K562 (cell line): Measurements from ENCODE around the gene SH3BP4. TPM values are rescaled to one million over a fixed set of nuclear protein-coding genes. Genes with fewer than 3 reads are reported as not detected.

Source experiments
- ATAC-seq: fragments of 200-7000 bp; cut with Tn5 transposase; 3 replicates; pipeline ENCODE4 v1.9.1; 2020; ENCODE audit warnings: moderate library complexity
- BruUV-seq: library from RNA; stranded (reverse); fragments of 400-500 nt; replicated peaks from 2 replicates; lab custom pipeline; 2021; lab: Mats Ljungman, UMichigan
- CTCF ChIA-PET: fragments of 300-600 bp; formaldehyde crosslinking; extraction: SDS; loops from one replicate; lab custom pipeline; 2021; ENCODE audit warnings: low intra/inter-chr PET ratio; lab: Yijun Ruan, JAX
- POLR2A ChIA-PET: fragments of 300-600, 350-650 bp; sonication (Branson Sonifier 250); formaldehyde crosslinking; extraction: SDS; loops from one replicate; lab custom pipeline; 2021; ENCODE audit warnings: antibody characterized with exemption, inconsistent platforms; lab: Yijun Ruan, JAX
- DNase-seq, 4 experiments: peaks; one replicate each; pipeline versions ENCODE4 v3.0.0 to v3.0.0-alpha.2; 2011 to 2018; ENCODE audit warnings: low spot score in 3 of 4, mixed read lengths in 3 of 4; ENCODE audit errors: extremely low read depth in 1 of 4
- FAIRE-seq: peaks from 2 replicates; lab custom pipeline; 2011; peaks lifted over from hg19 to GRCh38; lab: Jason Lieb, UNC
- H2AFZ ChIP-seq: 2 replicates; pipeline ENCODE4 v1.6.0; 2011; ENCODE audit warnings: low read depth, low read length, control low read depth, inconsistent platforms
- H3K27ac ChIP-seq: fragments of 200-600 bp; 3 replicates; pipeline ENCODE4 v1.8.0; 2011; ENCODE audit warnings: low read depth, mild to moderate bottlenecking, control low read depth, inconsistent platforms, low read length, moderate library complexity, mixed read lengths; ENCODE audit errors: extremely low read depth
- H3K27me3 ChIP-seq, 2 experiments: fragments of 300-600 bp in 1 of 2; 2 replicates in 1 of 2; 3 replicates in 1 of 2; pipeline versions ENCODE4 v1.6.0 to v1.8.0; 2011; ENCODE audit warnings: inconsistent platforms in 2 of 2, low read length in 2 of 2, mild to moderate bottlenecking in 1 of 2, mixed read lengths in 1 of 2, moderate library complexity in 1 of 2; ENCODE audit not compliant: control insufficient read depth in 2 of 2, insufficient read depth in 2 of 2
- H3K36me3 ChIP-seq: fragments of 300-600 bp; 3 replicates; pipeline ENCODE4 v1.8.0; 2011; ENCODE audit warnings: mild to moderate bottlenecking, low read length, inconsistent platforms; ENCODE audit not compliant: control insufficient read depth, insufficient read depth
- H3K4me1 ChIP-seq, 2 experiments: fragments of 200-600 bp in 1 of 2; replicated peaks in 1 of 2; 2 replicates in 1 of 2; 3 replicates in 1 of 2; pipeline versions ENCODE4 v1.5.1 to v1.8.0; 2011; ENCODE audit warnings: inconsistent platforms in 2 of 2, low read length in 2 of 2, mild to moderate bottlenecking in 1 of 2, mixed read lengths in 1 of 2, moderate library complexity in 1 of 2; ENCODE audit not compliant: control insufficient read depth in 2 of 2, insufficient read depth in 2 of 2
- H3K4me2 ChIP-seq: 2 replicates; pipeline ENCODE4 v1.6.1; 2011; ENCODE audit warnings: low read length, control low read depth, inconsistent platforms, mixed read lengths; ENCODE audit not compliant: insufficient read depth
- H3K4me3 ChIP-seq: fragments of 200-600 bp; sonication (generic), shearing (Covaris generic); 2 replicates; pipeline ENCODE4 v1.5.1; 2016; ENCODE audit warnings: control low read depth, inconsistent platforms
- H3K79me2 ChIP-seq: fragments of 200-600 bp; 3 replicates; pipeline ENCODE4 v1.8.0; 2011; ENCODE audit warnings: low read length, inconsistent platforms; ENCODE audit not compliant: control insufficient read depth, insufficient read depth
- H3K9ac ChIP-seq, 2 experiments: 2 replicates each; pipeline versions ENCODE4 v1.6.0 to v1.6.1; 2011; ENCODE audit warnings: low read depth in 2 of 2, low read length in 2 of 2, control low read depth in 1 of 2, inconsistent platforms in 1 of 2, mild to moderate bottlenecking in 1 of 2, mixed read lengths in 1 of 2; ENCODE audit not compliant: insufficient read depth in 1 of 2
- H3K9me1 ChIP-seq: one replicate; pipeline ENCODE4 v1.6.0; 2011; ENCODE audit warnings: inconsistent platforms, mild to moderate bottlenecking, low read length, moderate library complexity; ENCODE audit not compliant: control insufficient read depth, insufficient read depth
- H3K9me3 ChIP-seq: replicated peaks from 2 replicates; pipeline ENCODE4 v1.5.1; 2011; ENCODE audit warnings: low read depth, low read length, inconsistent platforms; ENCODE audit not compliant: control insufficient read depth, insufficient read depth
- H4K20me1 ChIP-seq: replicated peaks from 2 replicates; pipeline ENCODE4 v1.6.1; 2011; ENCODE audit warnings: low read length, inconsistent platforms, mixed read lengths; ENCODE audit not compliant: control insufficient read depth, insufficient read depth
- MYC ChIP-seq, 2 experiments: fragments of 250-450 bp in 1 of 2; sonication (Bioruptor Pico) in 1 of 2; IDR thresholded peaks; 2 replicates each; pipeline versions ENCODE4 v1.5.1 to v1.6.1; 2012 to 2021; ENCODE audit warnings: low read depth in 2 of 2, borderline replicate concordance in 1 of 2, improper control_type of control experiment in 1 of 2, low read length in 1 of 2, mild to moderate bottlenecking in 1 of 2, moderate library complexity in 1 of 2
- PATZ1 ChIP-seq: fragments of 250-450 bp; sonication (Bioruptor Pico); IDR thresholded peaks from 2 replicates; pipeline ENCODE4 v1.5.0; 2020; ENCODE audit warnings: mild to moderate bottlenecking, borderline replicate concordance
- PRPF4 ChIP-seq: fragments of 200-400 bp; formaldehyde crosslinking; IDR thresholded peaks from one replicate; pipeline ENCODE4 v1.6.1; 2017; ENCODE audit warnings: low read length, low read depth, mild to moderate bottlenecking; ENCODE audit not compliant: insufficient read depth, poor library complexity, severe bottlenecking
- RCOR1 ChIP-seq, 2 experiments: IDR thresholded peaks; 2 replicates each; pipeline ENCODE4 v1.6.1; 2012; ENCODE audit warnings: low read depth in 2 of 2, low read length in 2 of 2, borderline replicate concordance in 1 of 2, improper control_type of control experiment in 1 of 2
- TCF3 ChIP-seq: sonication (generic); formaldehyde crosslinking; IDR thresholded peaks from 2 replicates; pipeline ENCODE4 v1.4.0; 2020; ENCODE audit warnings: mild to moderate bottlenecking, missing genetic modification reagents
- TSHZ1 ChIP-seq: fragments of 250-450 bp; sonication (Bioruptor Pico); IDR thresholded peaks from 2 replicates; pipeline ENCODE4 v1.4.0; 2020; ENCODE audit warnings: mild to moderate bottlenecking, moderate library complexity
- ZFX ChIP-seq: sonication (generic); formaldehyde crosslinking; IDR thresholded peaks from 2 replicates; pipeline ENCODE4 v1.8.0; 2022; ENCODE audit warnings: mild to moderate bottlenecking, missing genetic modification reagents, moderate library complexity
- WGBS: fragments of 100-300 bp; shearing (Covaris generic); methylation state at CpG from one replicate; pipeline ENCODE4 v1.1.6; 2016; ENCODE audit warnings: low coverage, mixed read lengths; ENCODE audit not compliant: insufficient coverage; ENCODE audit errors: missing lambda C conversion rate; 5-methylcytosine and 5-hydroxymethylcytosine counted together
- in situ Hi-C: fragments of 300-500 bp; cut with MboI; formaldehyde crosslinking; loops from 4 replicates; pipeline ENCODE4 v1.15.0; 2018; ENCODE audit warnings: inconsistent platforms, mixed read lengths
- intact Hi-C: fragments of 100-400 bp; cut with micrococcal nuclease; formaldehyde crosslinking; loops from 2 replicates; pipeline ENCODE4 v1.14.2; 2022
- polyA plus RNA-seq, 8 experiments: library from polyadenylated mRNA; depleted of rRNA in 4 of 8; stranded (reverse) in 5 of 8; unstranded in 3 of 8; fragments of >200 nt; fragmentation: Nextera tagmentation in 2 of 8; fragmentation: Illumina TruSeq in 1 of 8; extraction: Ambion mirVana in 2 of 8; extraction: Trizol in 1 of 8; gene quantifications; 2 replicates each; pipeline versions ENCODE4 v1.2.1 to v1.2.3, GENCODE V29; 2011 to 2014; ENCODE audit warnings: inconsistent platforms in 1 of 8, missing spikeins in 1 of 8
- total RNA-seq, 7 experiments: library from RNA; depleted of rRNA in 6 of 7; stranded (reverse); fragments of >200 nt in 6 of 7; fragmentation: Illumina TruSeq in 2 of 7; extraction: Trizol in 2 of 7; gene quantifications; 2 replicates each; pipeline versions ENCODE4 v1.2.1 to v1.2.3, GENCODE V29; 2011 to 2021; ENCODE audit warnings: low replicate concordance in 1 of 7

SH3BP4 gene
- total and polyA plus RNA-seq, 9 of the 15 experiments (the other 6 are each of a cell fraction or from before 2014, with no cell fraction given): 0.03 to 0.28 (median 0.27) TPM; not detected in 6

- Histone ChIP-seq H3K36me3 (no peaks in the 10 kb centered on the region), H3K9ac (no peak overlapping the region), H3K4me2 (no peak overlapping the region), H3K9me1 (no peaks in the 10 kb centered on the region), H2AFZ (no peak overlapping the region), H4K20me1 (no peaks in the 10 kb centered on the region), H3K27ac (no peak overlapping the region), H3K9me3 (no peaks in the 10 kb centered on the region), H3K27me3 (peaks cover 0 to 30% of the 10 kb centered on the region in 2 experiments; a peak in 2 of 5 replicates), H3K79me2 (no peaks in the 10 kb centered on the region)
- WGBS: 0% methylated on average over 9 of the region's 11 CpGs
- DNase-seq (no peak), ATAC-seq (no peak)
- intact Hi-C loops (no loop called here), in situ Hi-C loops (no loop called here)
- no TSS peak for BruUV-seq
- no peak for TF ChIP-seq ZFX (CRISPR knock-in tag)
- TF ChIP-seq MYC (IDR thresholded peaks at IDR 0.05; ENCODE audit: low read depth, low read length): no peak
- no peak for TF ChIP-seq MYC (CRISPR knock-in tag; IDR thresholded peaks at IDR 0.05; ENCODE audit: borderline replicate concordance, low read depth)
- no peak for TF ChIP-seq PRPF4
- TF ChIP-seq RCOR1 (IDR thresholded peaks at IDR 0.05; ENCODE audit: borderline replicate concordance in 1 of 2, low read depth in 2 of 2, low read length in 2 of 2): no peak
- TF ChIP-seq TSHZ1: no peak
- no peak for TF ChIP-seq TCF3 (CRISPR knock-in tag)
- no peak for TF ChIP-seq PATZ1 (CRISPR knock-in tag)
- TF ChIP-seq, all 486 proteins: peak for 0
- H3K4me3 ChIP-seq: no peak overlapping the region
- CTCF ChIA-PET: no interaction called here
- POLR2A ChIA-PET: no interaction called here
- H3K4me1 ChIP-seq: no peaks in the 10 kb centered on the region
- no peak for FAIRE-seq
Measured at GRCh38 chr2:234983011-234983726, 31.4 kb downstream of the SH3BP4 start.
